Skeletal muscle satellite cell (primary cell): ENCODE data around the gene GSC2.

Source experiments
- H3K27me3 ChIP-seq: 2 replicates; pipeline ENCODE4 v1.7.0; 2013; ENCODE audit warnings: low read length; ENCODE audit not compliant: control insufficient read depth, insufficient read depth
- H3K36me3 ChIP-seq: 2 replicates; pipeline ENCODE4 v1.7.0; 2013; ENCODE audit warnings: mild to moderate bottlenecking, control low read depth, low read length; ENCODE audit not compliant: insufficient read depth
- H3K4me1 ChIP-seq: 2 replicates; pipeline ENCODE4 v1.7.0; 2013; ENCODE audit warnings: low read length; ENCODE audit not compliant: control insufficient read depth, insufficient read depth
- H3K4me2 ChIP-seq: 2 replicates; pipeline ENCODE4 v1.7.0; 2013; ENCODE audit warnings: mild to moderate bottlenecking, low read length
- H3K4me3 ChIP-seq: 2 replicates; pipeline ENCODE4 v1.7.0; 2013; ENCODE audit warnings: low read length
- H3K9ac ChIP-seq: 2 replicates; pipeline ENCODE4 v1.7.0; 2013; ENCODE audit warnings: mild to moderate bottlenecking, low read depth, low read length, moderate library complexity
- H3K9me3 ChIP-seq: replicated peaks from 2 replicates; pipeline ENCODE4 v1.7.0; 2013; ENCODE audit warnings: mild to moderate bottlenecking, control low read depth, low read length

Gene GSC2

GRCh38 chr22:19183216-19183615, 33.1 kb upstream of the GSC2 start:
- Histone ChIP-seq H3K9ac (no peak overlapping the region), H3K36me3 (peaks cover 12% of the 10 kb centered on the region)

DNA sequence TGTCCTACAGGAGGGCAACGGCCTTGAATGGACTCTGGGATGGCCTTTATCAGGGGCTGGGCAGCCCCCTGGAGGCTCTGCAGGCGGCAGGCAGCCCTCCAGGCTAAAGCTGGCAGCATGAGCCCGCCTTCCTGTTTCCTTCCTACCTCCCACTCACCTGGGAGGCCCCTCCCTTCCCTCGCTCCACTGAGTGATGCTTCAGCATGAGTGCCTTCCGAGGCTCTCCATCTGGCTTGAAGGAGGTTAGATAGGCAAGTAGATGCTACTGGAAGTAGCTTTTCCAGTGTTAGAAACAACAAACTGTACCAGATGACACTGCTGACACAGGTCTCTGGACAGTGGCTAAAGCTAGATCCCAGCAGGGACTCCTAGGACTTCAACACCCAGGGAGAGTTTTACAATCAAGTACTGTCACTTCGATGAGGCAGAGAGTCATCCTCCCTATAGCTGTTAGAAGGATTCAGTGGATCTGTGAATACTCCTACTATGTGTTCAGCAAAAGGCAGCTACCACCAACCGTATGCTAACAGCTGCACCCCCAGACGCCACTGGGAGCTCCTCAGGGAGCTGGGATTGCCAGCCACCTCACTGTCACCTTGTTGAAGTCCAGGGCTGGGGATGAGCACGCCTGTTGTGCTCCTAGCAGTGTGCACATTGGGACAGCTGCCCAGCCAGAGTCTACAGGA, 32.5 kb upstream of the GSC2 start:
- no peak overlapping the region for H3K9ac ChIP-seq
- H3K4me1 ChIP-seq: peaks cover 12% of the 10 kb centered on the region

More at GRCh38 chr22:19183216-19183615, 33.1 kb upstream of the GSC2 start:
- Histone ChIP-seq H3K4me3 (no peak overlapping the region), H3K4me2 (no peak overlapping the region), H3K9me3 (no peaks in the 10 kb centered on the region), H3K27me3 (no peaks in the 10 kb centered on the region), H3K4me1 (peaks cover 9% of the 10 kb centered on the region)

GRCh38 chr22:19181786-19182471, 31.8 kb upstream of the GSC2 start:
- Histone ChIP-seq H3K9ac (no peak overlapping the region), H3K36me3 (peaks cover 1% of the 10 kb centered on the region), H3K9me3 (no peaks in the 10 kb centered on the region), H3K4me1 (peaks cover 18% of the 10 kb centered on the region), H3K27me3 (no peaks in the 10 kb centered on the region), H3K4me3 (no peak overlapping the region), H3K4me2 (no peak overlapping the region)

More for the DNA sequence above, 32.5 kb upstream of the GSC2 start:
- H3K4me2 ChIP-seq: no peak overlapping the region
- H3K27me3 ChIP-seq: no peaks in the 10 kb centered on the region
- H3K4me3 ChIP-seq: no peak overlapping the region
- no peaks in the 10 kb centered on the region for H3K9me3 ChIP-seq
- H3K36me3 ChIP-seq: peaks cover 7% of the 10 kb centered on the region

DNA sequence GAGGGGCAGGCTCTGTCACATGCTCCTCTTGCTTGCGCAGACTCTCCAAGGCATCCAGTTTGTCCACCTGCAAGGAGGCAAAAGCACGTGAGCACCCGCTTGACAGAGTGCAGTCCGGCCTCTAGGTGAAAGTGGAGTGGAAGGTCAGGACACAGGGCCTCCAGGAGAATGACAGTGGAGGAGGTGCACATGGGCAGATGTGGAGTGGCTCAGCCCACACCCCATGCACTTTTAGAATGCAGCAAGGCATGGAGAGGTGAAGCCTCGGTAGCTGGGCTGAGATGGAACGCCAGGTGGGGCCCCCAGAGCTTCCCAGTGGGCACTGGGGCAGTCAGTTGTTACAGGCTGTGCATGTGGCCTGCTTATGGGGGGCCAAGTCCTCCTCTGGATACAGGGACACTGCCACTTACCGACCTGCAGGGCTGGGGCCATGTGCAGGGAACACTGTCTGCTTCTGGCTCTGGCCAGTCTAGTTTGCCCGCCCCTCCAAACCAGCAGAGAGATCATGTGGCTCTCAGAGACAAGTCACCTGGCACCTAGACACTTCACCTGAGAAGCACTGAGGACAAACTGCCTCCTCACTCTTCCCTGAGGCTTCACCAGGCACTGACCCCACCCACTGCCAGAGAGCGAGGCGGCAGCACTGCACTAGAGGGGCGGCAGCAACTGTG, 30.8 kb upstream of the GSC2 start:
- Histone ChIP-seq H3K4me1 (peaks cover 25% of the 10 kb centered on the region), H3K9me3 (no peaks in the 10 kb centered on the region), H3K36me3 (peaks cover 11% of the 10 kb centered on the region), H3K4me3 (no peak overlapping the region), H3K27me3 (no peaks in the 10 kb centered on the region), H3K9ac (no peak overlapping the region), H3K4me2 (no peak overlapping the region)

- no peak overlapping the region for H3K4me2 ChIP-seq
- H3K4me3 ChIP-seq: no peak overlapping the region
- no peaks in the 10 kb centered on the region for H3K27me3 ChIP-seq
- H3K4me1 ChIP-seq: peaks cover 25% of the 10 kb centered on the region
- peaks cover 14% of the 10 kb centered on the region for H3K36me3 ChIP-seq
- H3K9me3 ChIP-seq: no peaks in the 10 kb centered on the region
- H3K9ac ChIP-seq: no peak overlapping the region
Observed at GRCh38 chr22:19180234-19180633, 30.1 kb upstream of the GSC2 start.

DNA sequence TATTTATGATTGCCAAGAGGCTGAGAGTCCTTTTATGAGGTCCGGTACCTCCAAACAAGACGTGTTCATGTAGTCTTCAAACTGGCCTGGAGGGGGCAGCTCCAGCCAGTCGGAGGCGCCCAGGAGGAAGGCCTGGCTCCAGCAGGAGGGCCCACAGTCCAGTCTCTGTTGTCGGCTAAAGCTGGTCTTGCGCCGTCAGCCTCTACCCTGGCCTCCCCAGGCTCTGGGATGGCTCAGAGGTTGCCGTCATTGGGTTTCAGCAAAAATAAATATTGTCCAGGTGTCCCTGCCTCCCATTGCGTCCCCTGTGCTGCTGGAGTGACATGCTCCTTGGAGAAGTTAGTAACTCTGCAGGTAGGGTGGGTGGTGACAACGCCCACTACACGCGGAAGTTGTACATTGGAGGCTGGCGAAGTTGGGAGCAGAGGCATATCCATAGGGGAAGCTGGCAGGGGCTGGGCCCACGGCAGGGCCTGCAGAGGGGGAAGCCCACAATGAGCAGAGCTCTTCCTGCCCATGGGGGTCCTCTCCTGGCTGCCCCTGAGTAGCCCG, 29.5 kb upstream of the GSC2 start:
- Histone ChIP-seq H3K4me2 (peak overlapping the region; percentile 92), H3K9me3 (no peaks in the 10 kb centered on the region), H3K9ac (peak overlapping the region; percentile 60), H3K36me3 (peaks cover 14% of the 10 kb centered on the region), H3K4me3 (peak overlapping the region; percentile 96), H3K27me3 (no peaks in the 10 kb centered on the region), H3K4me1 (peaks cover 31% of the 10 kb centered on the region)

- Histone ChIP-seq H3K9me3 (no peaks in the 10 kb centered on the region), H3K9ac (peak within 1 kb of the TSS; percentile 87), H3K4me2 (peak within 1 kb of the TSS; percentile 92), H3K27me3 (no peaks in the 10 kb centered on the region), H3K4me1 (peaks cover 37% of the 10 kb centered on the region), H3K36me3 (peaks cover 14% of the 10 kb centered on the region), H3K4me3 (peak within 1 kb of the TSS; percentile 96)
Observed at GRCh38 chr22:19178657-19179496, 28.8 kb upstream of the GSC2 start, which contains the start of gene SLC25A1. SLC25A1 (minus strand) TSS chr22:19178736; CDS start chr22:19178673, 63 bp downstream.

- Histone ChIP-seq H3K9ac (peak overlapping the region; percentile 87), H3K27me3 (no peaks in the 10 kb centered on the region), H3K4me2 (peak overlapping the region; percentile 92), H3K9me3 (no peaks in the 10 kb centered on the region), H3K4me3 (peak overlapping the region; percentile 96), H3K36me3 (peaks cover 14% of the 10 kb centered on the region), H3K4me1 (peaks cover 42% of the 10 kb centered on the region)
Observed at GRCh38 chr22:19178065-19178656, 28.1 kb upstream of the GSC2 start.

DNA sequence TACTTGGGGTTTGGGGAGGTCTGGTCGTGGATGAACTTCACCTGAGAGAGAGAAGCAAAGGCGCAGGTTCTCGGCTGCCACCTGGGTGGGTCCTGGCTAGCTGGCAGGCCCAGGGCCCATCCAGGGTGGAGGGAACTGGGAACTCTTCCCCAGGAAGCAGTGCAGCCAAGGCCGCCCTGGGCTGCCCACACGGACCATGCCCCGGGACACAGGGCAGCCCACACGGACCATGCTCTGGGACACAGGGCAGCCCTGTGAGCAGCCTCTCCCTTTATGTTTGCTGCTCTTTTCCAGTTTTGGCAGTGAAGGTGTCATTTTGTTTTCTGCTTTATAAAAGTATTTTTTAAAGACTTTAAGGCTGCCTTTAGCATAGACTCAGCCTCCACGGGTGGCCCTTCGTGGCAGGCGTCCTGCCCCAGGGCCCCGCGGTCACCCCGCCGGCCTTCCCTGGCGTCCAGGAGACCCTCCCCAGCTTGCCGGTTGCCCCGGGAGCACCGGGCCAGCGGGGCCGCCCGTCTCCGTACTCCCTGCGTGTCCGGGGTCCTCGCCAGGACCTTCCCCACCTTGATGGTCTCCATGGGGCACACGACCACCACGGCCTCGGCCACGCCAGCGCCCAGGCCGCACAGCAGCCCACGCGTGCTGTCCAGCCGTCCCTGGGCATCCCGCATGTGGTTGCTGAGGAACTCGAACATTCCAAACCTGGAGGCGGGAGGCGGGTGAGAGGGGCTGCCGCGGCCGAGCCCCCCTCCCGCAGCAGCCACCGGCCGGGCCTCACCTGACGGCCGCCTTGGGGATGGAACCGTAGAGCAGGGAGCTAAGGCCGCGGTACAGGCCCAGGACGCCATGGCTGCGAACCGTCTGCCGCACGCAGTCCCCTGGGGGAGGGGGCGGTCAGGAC, 27.3 kb upstream of the GSC2 start:
- peaks cover 14% of the 10 kb centered on the region for H3K36me3 ChIP-seq
- peak overlapping the region; percentile 96 for H3K4me3 ChIP-seq
- peaks cover 50% of the 10 kb centered on the region for H3K4me1 ChIP-seq
- H3K9me3 ChIP-seq: no peaks in the 10 kb centered on the region
- H3K9ac ChIP-seq: peak overlapping the region; percentile 87
- peak overlapping the region; percentile 92 for H3K4me2 ChIP-seq
- H3K27me3 ChIP-seq: no peaks in the 10 kb centered on the region

GRCh38 chr22:19176732-19177131, 26.6 kb upstream of the GSC2 start:
- H3K4me2 ChIP-seq: peak overlapping the region; percentile 92
- H3K4me1 ChIP-seq: peaks cover 54% of the 10 kb centered on the region
- H3K27me3 ChIP-seq: no peaks in the 10 kb centered on the region
- peak overlapping the region; percentile 96 for H3K4me3 ChIP-seq
- H3K9me3 ChIP-seq: no peaks in the 10 kb centered on the region
- peak overlapping the region; percentile 87 for H3K9ac ChIP-seq
- peaks cover 14% of the 10 kb centered on the region for H3K36me3 ChIP-seq
